H1 (cell line): ENCODE measurements around the gene C2orf81. TPM values are rescaled to one million over a fixed set of nuclear protein-coding genes. Genes with fewer than 3 reads are reported as not detected.
A peak's percentile ranks its signal among the peaks of the same experiment; 100 is the strongest.

Experiments
- CTCF ChIA-PET: fragments of 300-600 bp; sonication (Branson Sonifier 250); formaldehyde crosslinking; loops from one replicate; lab custom pipeline; 2021; ENCODE audit not compliant: partially characterized antibody; lab: Charles Lee
- POLR2A ChIA-PET: fragments of 300-600 bp; sonication (Branson Sonifier 250); formaldehyde crosslinking; loops from one replicate; lab custom pipeline; 2021; ENCODE audit warnings: inconsistent platforms; ENCODE audit not compliant: partially characterized antibody; lab: Charles Lee
- DNase-seq, 2 experiments: peaks; one replicate each; pipeline versions ENCODE4 v3.0.0 to v3.0.0-alpha.2; 2010 to 2022; ENCODE audit warnings: low spot score in 2 of 2, low read depth in 1 of 2, mixed read lengths in 1 of 2
- FAIRE-seq: peaks from 2 replicates; lab custom pipeline; 2011; peaks lifted over from hg19 to GRCh38; lab: Jason Lieb, UNC
- H2AFZ ChIP-seq: 2 replicates; pipeline ENCODE4 v1.8.1; 2012; ENCODE audit warnings: low read length, inconsistent platforms
- H2AK5ac ChIP-seq: 2 replicates; pipeline ENCODE4 v1.6.1; 2013; ENCODE audit warnings: low read depth, low read length
- H2BK120ac ChIP-seq: replicated peaks from 2 replicates; pipeline ENCODE3; 2013; ENCODE audit warnings: low read depth, low read length, inconsistent platforms
- H2BK12ac ChIP-seq: 2 replicates; pipeline ENCODE4 v1.6.1; 2013; ENCODE audit warnings: low read depth, low read length
- H2BK15ac ChIP-seq: 2 replicates; pipeline ENCODE4 v1.6.1; 2013; ENCODE audit warnings: low read length
- H2BK20ac ChIP-seq: 2 replicates; pipeline ENCODE4 v1.6.1; 2013; ENCODE audit warnings: low read length
- H2BK5ac ChIP-seq: 2 replicates; pipeline ENCODE4 v1.6.1; 2013; ENCODE audit warnings: low read depth, low read length
- H3K14ac ChIP-seq: 2 replicates; pipeline ENCODE4 v1.6.1; 2013; ENCODE audit warnings: inconsistent platforms; ENCODE audit not compliant: insufficient read length
- H3K18ac ChIP-seq: 2 replicates; pipeline ENCODE4 v1.6.1; 2013; ENCODE audit warnings: low read length; ENCODE audit errors: extremely low read depth
- H3K23ac ChIP-seq: 2 replicates; pipeline ENCODE4 v1.6.1; 2013; ENCODE audit warnings: inconsistent platforms; ENCODE audit not compliant: insufficient read length
- H3K23me2 ChIP-seq: 2 replicates; pipeline ENCODE4 v1.6.1; 2013; ENCODE audit warnings: low read depth, low read length
- H3K27ac ChIP-seq: 2 replicates; pipeline ENCODE4 v1.6.1; 2011; ENCODE audit warnings: low read depth, low read length, inconsistent platforms
- H3K27me3 ChIP-seq, 4 experiments: replicated peaks in 1 of 4; 1 replicate in 1 of 4; 2 replicates in 3 of 4; pipeline versions ENCODE4 v1.6.1 to v1.8.1; 2011 to 2013; ENCODE audit warnings: low read length in 3 of 4, mild to moderate bottlenecking in 3 of 4, inconsistent platforms in 2 of 4, mixed read lengths in 2 of 4, moderate library complexity in 1 of 4; ENCODE audit not compliant: control insufficient read depth in 3 of 4, insufficient read depth in 3 of 4; ENCODE audit errors: extremely low read depth in 1 of 4
- H3K36me3 ChIP-seq, 4 experiments: 2 replicates each; pipeline versions ENCODE4 v1.6.1 to v1.8.1; 2011 to 2013; ENCODE audit warnings: mild to moderate bottlenecking in 4 of 4, low read length in 3 of 4, moderate library complexity in 2 of 4, control low read depth in 1 of 4, inconsistent platforms in 1 of 4; ENCODE audit not compliant: insufficient read depth in 4 of 4, control insufficient read depth in 2 of 4
- H3K4ac ChIP-seq: replicated peaks from 2 replicates; pipeline ENCODE3; 2013; ENCODE audit warnings: low read length, low read depth, mixed read lengths, inconsistent platforms; ENCODE audit not compliant: insufficient read length
- H3K4me1 ChIP-seq, 4 experiments: replicated peaks in 1 of 4; 1 replicate in 1 of 4; 2 replicates in 3 of 4; pipeline versions ENCODE4 v1.6.1 to v1.8.1; 2011 to 2013; ENCODE audit warnings: low read length in 3 of 4, inconsistent platforms in 2 of 4, mixed read lengths in 1 of 4; ENCODE audit not compliant: insufficient read depth in 4 of 4, control insufficient read depth in 3 of 4
- H3K4me2 ChIP-seq, 2 experiments: 2 replicates each; pipeline versions ENCODE4 v1.6.1 to v1.8.1; 2011 to 2013; ENCODE audit warnings: low read depth in 2 of 2, low read length in 2 of 2, control low read depth in 1 of 2, inconsistent platforms in 1 of 2, mild to moderate bottlenecking in 1 of 2; ENCODE audit not compliant: insufficient read depth in 1 of 2
- H3K4me3 ChIP-seq, 4 experiments: fragments of 200-600, 300-600 bp in 1 of 4; sonication (generic), shearing (Covaris generic), sonication (Bioruptor Twin) in 1 of 4; 2 replicates each; pipeline versions ENCODE4 v1.5.1 to v1.8.1; 2011 to 2016; ENCODE audit warnings: low read length in 4 of 4, low read depth in 3 of 4, control low read depth in 2 of 4, inconsistent platforms in 2 of 4, mild to moderate bottlenecking in 2 of 4, mixed read lengths in 1 of 4, moderate library complexity in 1 of 4; ENCODE audit not compliant: insufficient read depth in 2 of 4; ENCODE audit errors: extremely low read depth in 1 of 4
- H3K56ac ChIP-seq: replicated peaks from 2 replicates; pipeline ENCODE3; 2013; ENCODE audit warnings: low read depth, mild to moderate bottlenecking, mixed read lengths, low read length, inconsistent platforms; ENCODE audit not compliant: insufficient read length
- H3K79me1 ChIP-seq: 2 replicates; pipeline ENCODE4 v1.6.1; 2013; ENCODE audit warnings: low read depth, low read length, control low read depth
- H3K79me2 ChIP-seq, 2 experiments: 2 replicates each; pipeline versions ENCODE4 v1.6.1 to v1.8.1; 2012 to 2013; ENCODE audit warnings: low read length in 2 of 2, mild to moderate bottlenecking in 2 of 2, inconsistent platforms in 1 of 2; ENCODE audit not compliant: insufficient read depth in 2 of 2, control insufficient read depth in 1 of 2
- H3K9ac ChIP-seq, 4 experiments: replicated peaks in 1 of 4; 1 replicate in 1 of 4; 2 replicates in 3 of 4; pipeline versions ENCODE4 v1.6.1 to v1.8.1; 2011 to 2013; ENCODE audit warnings: low read depth in 3 of 4, low read length in 3 of 4, control low read depth in 2 of 4, mild to moderate bottlenecking in 2 of 4, moderate library complexity in 2 of 4, inconsistent platforms in 1 of 4; ENCODE audit errors: extremely low read depth in 1 of 4
- H3K9me3 ChIP-seq, 2 experiments: 2 replicates each; pipeline versions ENCODE4 v1.6.1 to v1.8.1; 2012 to 2013; ENCODE audit warnings: mild to moderate bottlenecking in 2 of 2, moderate library complexity in 2 of 2, control low read depth in 1 of 2, inconsistent platforms in 1 of 2, low read depth in 1 of 2, low read length in 1 of 2, mixed read lengths in 1 of 2; ENCODE audit not compliant: insufficient read depth in 2 of 2
- H4K20me1 ChIP-seq, 2 experiments: replicated peaks in 1 of 2; 2 replicates each; pipeline versions ENCODE3 to v1.8.1; 2011 to 2013; ENCODE audit warnings: inconsistent platforms in 2 of 2, low read length in 2 of 2, mild to moderate bottlenecking in 1 of 2; ENCODE audit not compliant: insufficient read depth in 2 of 2, control insufficient read depth in 1 of 2
- H4K5ac ChIP-seq: 2 replicates; pipeline ENCODE4 v1.6.1; 2013; ENCODE audit warnings: low read length, low read depth, mixed read lengths, inconsistent platforms; ENCODE audit not compliant: insufficient read length
- H4K8ac ChIP-seq: 2 replicates; pipeline ENCODE4 v1.8.0; 2013; ENCODE audit warnings: mild to moderate bottlenecking, moderate library complexity, low read length, inconsistent platforms; ENCODE audit not compliant: insufficient read depth; ENCODE audit errors: extremely low read depth
- H4K91ac ChIP-seq: replicated peaks from 2 replicates; pipeline ENCODE3; 2013; ENCODE audit warnings: low read length, mixed read lengths, inconsistent platforms; ENCODE audit not compliant: insufficient read length
- EGR1 ChIP-seq: IDR thresholded peaks from 2 replicates; pipeline ENCODE4 v1.6.1; 2011; ENCODE audit warnings: low read depth, low read length, borderline replicate concordance
- GTF2F1 ChIP-seq: IDR thresholded peaks from 2 replicates; pipeline ENCODE4 v1.6.1; 2012; ENCODE audit warnings: low read depth, low read length, improper control_type of control experiment, borderline replicate concordance
- KDM4A ChIP-seq: IDR thresholded peaks from one replicate; pipeline ENCODE4 v1.7.1; 2012; ENCODE audit warnings: low read depth, mild to moderate bottlenecking, moderate library complexity, low read length, inconsistent platforms; ENCODE audit not compliant: severe bottlenecking
- KDM5A ChIP-seq: fragments of 200-600 bp; IDR thresholded peaks from 2 replicates; pipeline ENCODE4 v1.7.1; 2012; ENCODE audit warnings: mild to moderate bottlenecking, low read length, inconsistent platforms, mixed read lengths
- SIX5 ChIP-seq: IDR thresholded peaks from 2 replicates; pipeline ENCODE4 v1.6.1; 2011; ENCODE audit warnings: mild to moderate bottlenecking, low read depth, low read length
- SP1 ChIP-seq: IDR thresholded peaks from 2 replicates; pipeline ENCODE4 v1.6.1; 2011; ENCODE audit warnings: low read depth, low read length
- WGBS, 2 experiments: shearing (Covaris generic) in 1 of 2; methylation state at CpG; one replicate each; pipeline versions ENCODE4 v1.1.6 to v1.1.7; 2013 to 2015; ENCODE audit warnings: low lambda C conversion rate in 2 of 2, mixed read lengths in 2 of 2, inconsistent platforms in 1 of 2, low coverage in 1 of 2, missing lambda C conversion rate in 1 of 2; ENCODE audit not compliant: insufficient replicate concordance in 2 of 2, insufficient coverage in 1 of 2, insufficient read length in 1 of 2; ENCODE audit errors: extremely low coverage in 1 of 2, missing lambda C conversion rate in 1 of 2; 5-methylcytosine and 5-hydroxymethylcytosine counted together
- polyA plus RNA-seq, 7 experiments: library from polyadenylated mRNA; depleted of rRNA in 3 of 7; stranded (reverse) in 5 of 7; unstranded in 2 of 7; fragments of >200 nt in 5 of 7; fragments of 200-250 nt in 2 of 7; gene quantifications; 1 replicate in 5 of 7; 2 replicates in 1 of 7; 4 replicates in 1 of 7; pipeline versions ENCODE4 v1.2.1 to v1.2.3, GENCODE V29; 2011 to 2013; ENCODE audit warnings: missing spikeins in 2 of 7, mixed read lengths in 2 of 7
- total RNA-seq: library from RNA; stranded (reverse); fragmentation: NEBNext Ultra II Directional; extraction: Animal tissue kit (Norgen Biotek cat#: 25700); gene quantifications from 2 replicates; pipeline ENCODE4 v1.2.1, GENCODE V29; 2021

Gene C2orf81
- total and polyA plus RNA-seq, 2 of the 8 experiments (the other 6 are each of a cell fraction or from before 2014, with no cell fraction given), result 1.6 to 3.3 TPM

GRCh38 chr2:74373985-74374384 lies 47.4 kb downstream of the C2orf81 start:
- Histone ChIP-seq H4K5ac (no peak overlapping the region), H3K23ac (no peak overlapping the region), H4K8ac (0 out of 2 replicates have a peak overlapping the region, but pooled peaks have one; percentile 7), H3K79me2 (peaks cover 4 to 27% of the 10 kb centered on the region in 2 experiments), H2BK15ac (no peak overlapping the region), H2BK5ac (peak overlapping the region; percentile 81), H3K9ac (peak overlapping the region in 2 of 4 experiments; percentile 6 to 49; a peak in 3 of 7 replicates), H2BK120ac (no peak overlapping the region), H3K9me3 (no peaks in the 10 kb centered on the region), H3K27me3 (no peaks in the 10 kb centered on the region), H3K56ac (no peak overlapping the region), H3K4me3 (peak overlapping the region; percentile 27 to 59 (median 53); a peak in 7 of 8 replicates), H4K91ac (peak overlapping the region; percentile 34), H3K4me1 (peaks cover 9 to 21% (median 12%) of the 10 kb centered on the region in 4 experiments), H3K23me2 (peaks cover 5% of the 10 kb centered on the region), H3K14ac (no peak overlapping the region), H3K4me2 (peak overlapping the region; percentile 69 to 71), H2AK5ac (no peak overlapping the region), H3K4ac (no peak overlapping the region), H2AFZ (no peak overlapping the region), H3K27ac (peak overlapping the region; percentile 42; the same call in 1 of the 2 replicates), H4K20me1 (peaks cover 3 to 21% of the 10 kb centered on the region in 2 experiments), H2BK20ac (no peak overlapping the region), H3K18ac (no peak overlapping the region), H2BK12ac (peak overlapping the region; percentile 60; the same call in 1 of the 2 replicates), H3K79me1 (peaks cover 24% of the 10 kb centered on the region), H3K36me3 (peaks cover 16 to 40% (median 31%) of the 10 kb centered on the region in 4 experiments)
- CTCF ChIA-PET, result interaction anchor here (1.2 to 3.5 kb wide), 4 partner anchors 16 to 81 kb away, joined by 3 to 13 read pairs (median 4); no protein-coding TSS in a partner anchor
- DNase-seq, result peak in 1 of 2 experiments; percentile 47
- TF ChIP-seq SP1 (no peak), KDM4A (no peak), EGR1 (no peak), GTF2F1 (no peak), KDM5A (no peak), SIX5 (no peak)
- 73% methylated on average over 6 of the region's 8 CpGs; no CpG with 5 or more reads in 1 of the 2 experiments for WGBS, 2 experiments
- POLR2A ChIA-PET, result interaction anchor here (1.0 to 1.9 kb wide), 3 partner anchors 8 to 150 kb away, joined by 3 to 8 read pairs (median 6); no protein-coding TSS in a partner anchor
- FAIRE-seq, result no peak
